Measurements from ENCODE around the gene NUDT7. TPM values are rescaled to one million over a fixed set of nuclear protein-coding genes. Genes with fewer than 3 reads are reported as not detected.

The NUDT7 gene
- total RNA-seq, 1 experiment from 2014 or later: 5.2 TPM

GRCh38 chr16:77780378-77780837 lies 58.1 kb downstream of the NUDT7 start:
- POLR2A ChIA-PET: interaction anchor here (0.7 kb wide), 1 partner anchor 58 kb away, joined by 3 read pairs; the partner anchor contains the start of gene NUDT7
- RAD21 ChIA-PET (ENCODE audit: low non-redundant PET in 1 of 2, low total read pairs in 2 of 2, uncharacterized antibody in 2 of 2, unreplicated experiment in 2 of 2): no interaction called here
- intact Hi-C loops (cut with micrococcal nuclease): no loop called here
- H3K4me1 ChIP-seq (ENCODE audit: control insufficient read depth in 1 of 2, insufficient read depth in 2 of 2, low read length in 2 of 2): peaks cover 2 to 15% of the 10 kb centered on the region in 2 experiments; a peak in 2 of 4 replicates
- H3K9me2 ChIP-seq (ENCODE audit: insufficient read depth): no peaks in the 10 kb centered on the region
- no peak overlapping the region for H3K27ac ChIP-seq (ENCODE audit: low read depth, low read length)
- H3K4me2 ChIP-seq (ENCODE audit: low read length): peak overlapping the region; percentile 45
- CTCF ChIA-PET: no interaction called here
- no TSS peak for BruUV-seq (replicated peaks)
- no peak overlapping the region for H2AFZ ChIP-seq (ENCODE audit: low read depth, low read length, poor library complexity, severe bottlenecking)
- no peak overlapping the region for H3K4me3 ChIP-seq (replicated peaks in 1 of 2; ENCODE audit: low read depth in 1 of 2, low read length in 2 of 2)
- H3K36me3 ChIP-seq (ENCODE audit: control insufficient read depth in 1 of 2, insufficient read depth in 2 of 2, low read length in 2 of 2): no peaks in the 10 kb centered on the region
- H3K27me3 ChIP-seq (ENCODE audit: insufficient read depth, low read length): peaks cover 2% of the 10 kb centered on the region; the same call in 1 of the 2 replicates
- DNase-seq (ENCODE audit: low read depth, low spot score) (peak; percentile 10), ATAC-seq (peak; percentile 65; the same call in 1 of the 2 replicates)
- no peak overlapping the region for H3K9ac ChIP-seq (ENCODE audit: low read length)
- no peaks in the 10 kb centered on the region for H3K9me3 ChIP-seq (ENCODE audit: control insufficient read depth in 1 of 2, insufficient read depth in 1 of 2, low read depth in 1 of 2, low read length in 2 of 2)
- H4K20me1 ChIP-seq (ENCODE audit: insufficient read depth): no peaks in the 10 kb centered on the region
- TF ChIP-seq JUND (IDR thresholded peaks at IDR 0.05) (peak; percentile 18; the same call in 1 of the 2 replicates), EZH2phosphoT487 (IDR thresholded peaks at IDR 0.05; ENCODE audit: borderline replicate concordance) (no peak), EGR1 (IDR thresholded peaks at IDR 0.05; ENCODE audit: low read depth) (0 out of 2 replicates have a peak, but pooled peaks have one; percentile 31), FOSL1 (IDR thresholded peaks at IDR 0.05; ENCODE audit: low read depth) (peak; percentile 26; the same call in 1 of the 2 replicates)
- no peaks in the 10 kb centered on the region for H3K79me2 ChIP-seq (ENCODE audit: insufficient read depth, low read length)

- peaks cover 2 to 15% of the 10 kb centered on the region in 2 experiments; a peak in 2 of 4 replicates for H3K4me1 ChIP-seq (ENCODE audit: control insufficient read depth in 1 of 2, insufficient read depth in 2 of 2, low read length in 2 of 2)
- no peaks in the 10 kb centered on the region for H3K9me3 ChIP-seq (ENCODE audit: control insufficient read depth in 1 of 2, insufficient read depth in 1 of 2, low read depth in 1 of 2, low read length in 2 of 2)
- peaks cover 9% of the 10 kb centered on the region for H3K27me3 ChIP-seq (ENCODE audit: insufficient read depth, low read length)
- no peaks in the 10 kb centered on the region for H3K79me2 ChIP-seq (ENCODE audit: insufficient read depth, low read length)
- no peaks in the 10 kb centered on the region for H3K36me3 ChIP-seq (ENCODE audit: control insufficient read depth in 1 of 2, insufficient read depth in 2 of 2, low read length in 2 of 2)
- no peak for TF ChIP-seq ZNF274 (IDR thresholded peaks at IDR 0.05; ENCODE audit: low read depth, low read length)
- TF ChIP-seq POLR2AphosphoS5 (IDR thresholded peaks at IDR 0.05; ENCODE audit: low read depth, low read length): no peak
- H3K4me3 ChIP-seq (replicated peaks in 1 of 2; ENCODE audit: low read depth in 1 of 2, low read length in 2 of 2): no peak overlapping the region
- H4K20me1 ChIP-seq (ENCODE audit: insufficient read depth): no peaks in the 10 kb centered on the region
- no peak overlapping the region for H3K9ac ChIP-seq (ENCODE audit: low read length)
- no peak for DNase-seq (ENCODE audit: low read depth, low spot score)
- ChIA-PET POLR2A (no interaction called here), CTCF (interaction anchor here (1.2 to 1.4 kb wide), 2 partner anchors 59 to 104 kb away, joined by 3 to 4 read pairs; partner anchors contain the start of gene NUDT7), RAD21 (ENCODE audit: low non-redundant PET in 1 of 2, low total read pairs in 2 of 2, uncharacterized antibody in 2 of 2, unreplicated experiment in 2 of 2) (no interaction called here)
- no peak overlapping the region for H3K27ac ChIP-seq (ENCODE audit: low read depth, low read length)
- no peak for ATAC-seq
- peak overlapping the region; percentile 45; the same call in 1 of the 2 replicates for H3K4me2 ChIP-seq (ENCODE audit: low read length)
- H2AFZ ChIP-seq (ENCODE audit: low read depth, low read length, poor library complexity, severe bottlenecking): peak overlapping the region; percentile 60
- intact Hi-C loops (cut with micrococcal nuclease): no loop called here
- no peaks in the 10 kb centered on the region for H3K9me2 ChIP-seq (ENCODE audit: insufficient read depth)
- no TSS peak for BruUV-seq (replicated peaks)
Observed at GRCh38 chr16:77781091-77781490, 58.8 kb downstream of the NUDT7 start.
